Measurements from ENCODE around the gene FBN2. TPM values are rescaled to one million over a fixed set of nuclear protein-coding genes. Genes with fewer than 3 reads are reported as not detected.

FBN2 gene
- polyA plus RNA-seq, 1 donor from 2014 or later, result 1.6 TPM

- Histone ChIP-seq H3K27me3 (ENCODE audit: insufficient read depth, low read depth, low read length) (no peaks in the 10 kb centered on the region), H3K4me3 (ENCODE audit: low read length) (no peak overlapping the region), H3K9ac (ENCODE audit: low read length) (no peak overlapping the region), H3K79me2 (replicated peaks; ENCODE audit: insufficient read depth, low read length) (no peaks in the 10 kb centered on the region), H3K36me3 (ENCODE audit: insufficient read depth, low read length) (no peaks in the 10 kb centered on the region), H3F3A (ENCODE audit: insufficient read depth, low read length, poor library complexity, severe bottlenecking) (no peaks in the 10 kb centered on the region), H3K9me2 (ENCODE audit: insufficient read depth, low read length) (no peaks in the 10 kb centered on the region), H3K27ac (ENCODE audit: low read length) (no peak overlapping the region), H3K9me3 (ENCODE audit: low read length) (no peaks in the 10 kb centered on the region), H2AFZ (ENCODE audit: low read depth, low read length) (no peak overlapping the region), H4K20me1 (ENCODE audit: insufficient read depth) (no peaks in the 10 kb centered on the region), H3K4me2 (ENCODE audit: low read length) (no peak overlapping the region)
- no peak for TF ChIP-seq TAF1 (IDR thresholded peaks at IDR 0.05; ENCODE audit: low read depth)
- no peak for TF ChIP-seq EP300 (conservative IDR thresholded peaks at IDR 0.05; ENCODE audit: poor library complexity, severe bottlenecking)
- TF ChIP-seq SMC3 (conservative IDR thresholded peaks at IDR 0.05; ENCODE audit: poor library complexity), result no peak
- no peak for TF ChIP-seq MXI1 (conservative IDR thresholded peaks at IDR 0.05; ENCODE audit: poor library complexity, severe bottlenecking)
- TF ChIP-seq RAD21 (conservative IDR thresholded peaks at IDR 0.05), result no peak
- no peak for TF ChIP-seq POLR2AphosphoS5 (IDR thresholded peaks at IDR 0.05)
- no peak for TF ChIP-seq CTCF (IDR thresholded peaks at IDR 0.05; ENCODE audit: poor library complexity, severe bottlenecking)
- TF ChIP-seq REST (IDR thresholded peaks at IDR 0.05; ENCODE audit: borderline replicate concordance), result no peak
- no peak for TF ChIP-seq EZH2 (IDR thresholded peaks at IDR 0.05; ENCODE audit: borderline replicate concordance, insufficient read depth, low read length, poor library complexity, severe bottlenecking)
Measured at GRCh38 chr5:128441941-128442350, 96.1 kb downstream of the FBN2 start.

GRCh38 chr5:128441165-128441564, 96.9 kb downstream of the FBN2 start:
- H3K27me3 ChIP-seq (ENCODE audit: insufficient read depth, low read depth, low read length), result no peaks in the 10 kb centered on the region
- H3K9ac ChIP-seq (ENCODE audit: low read length), result no peak overlapping the region
- H3F3A ChIP-seq (ENCODE audit: insufficient read depth, low read length, poor library complexity, severe bottlenecking), result no peaks in the 10 kb centered on the region
- no peaks in the 10 kb centered on the region for H3K79me2 ChIP-seq (replicated peaks; ENCODE audit: insufficient read depth, low read length)
- H2AFZ ChIP-seq (ENCODE audit: low read depth, low read length), result no peak overlapping the region
- H3K9me3 ChIP-seq (ENCODE audit: low read length), result no peaks in the 10 kb centered on the region
- H3K4me3 ChIP-seq (ENCODE audit: low read length), result no peak overlapping the region
- TF ChIP-seq EZH2 (IDR thresholded peaks at IDR 0.05; ENCODE audit: borderline replicate concordance, insufficient read depth, low read length, poor library complexity, severe bottlenecking) (no peak), MXI1 (conservative IDR thresholded peaks at IDR 0.05; ENCODE audit: poor library complexity, severe bottlenecking) (no peak), POLR2AphosphoS5 (IDR thresholded peaks at IDR 0.05) (no peak), SMC3 (conservative IDR thresholded peaks at IDR 0.05; ENCODE audit: poor library complexity) (no peak), TAF1 (IDR thresholded peaks at IDR 0.05; ENCODE audit: low read depth) (no peak), REST (IDR thresholded peaks at IDR 0.05; ENCODE audit: borderline replicate concordance) (no peak), CTCF (IDR thresholded peaks at IDR 0.05; ENCODE audit: poor library complexity, severe bottlenecking) (no peak), EP300 (conservative IDR thresholded peaks at IDR 0.05; ENCODE audit: poor library complexity, severe bottlenecking) (no peak), RAD21 (conservative IDR thresholded peaks at IDR 0.05) (no peak)
- H3K36me3 ChIP-seq (ENCODE audit: insufficient read depth, low read length), result no peaks in the 10 kb centered on the region
- H4K20me1 ChIP-seq (ENCODE audit: insufficient read depth), result no peaks in the 10 kb centered on the region
- H3K27ac ChIP-seq (ENCODE audit: low read length), result no peak overlapping the region
- no peaks in the 10 kb centered on the region for H3K9me2 ChIP-seq (ENCODE audit: insufficient read depth, low read length)
- no peak overlapping the region for H3K4me2 ChIP-seq (ENCODE audit: low read length)
